GM21723 (cell line): ENCODE measurements around the gene DHRS4.
A peak's percentile ranks its signal among the peaks of the same experiment; 100 is the strongest.
"Not testable (repeated sequence)": the region's sequence is repeated elsewhere in the genome, so short reads cannot be mapped to it uniquely, and the experiment has no call there.

Experiments
- ATAC-seq: cut with Tn5 transposase; IDR thresholded peaks from one replicate; pipeline ENCODE4 v1.9.1; 2021; ENCODE audit warnings: mild to moderate bottlenecking, moderate library complexity; ENCODE audit not compliant: unreplicated experiment

The DHRS4 gene

GRCh38 chr14:23981951-23982813 lies 28.6 kb downstream of the DHRS4 start:
- ATAC-seq, result not testable (repeated sequence)

- ATAC-seq, result no peak
These were observed 31.5 kb downstream of the DHRS4 start for GRCh38 chr14:23984891-23985602.

GRCh38 chr14:23988223-23988606 lies 34.6 kb downstream of the DHRS4 start:
- peak; percentile 18 for ATAC-seq

GRCh38 chr14:23988607-23989363 lies 35.2 kb downstream of the DHRS4 start, which contains the start of gene DHRS4L2:
Gene DHRS4L2 (plus strand): TSS chr14:23988929. CDS start chr14:23988948, 19 bp downstream.
- ATAC-seq, result peak; percentile 93

- ATAC-seq, result peak; percentile 45
These were observed 36.3 kb downstream of the DHRS4 start for GRCh38 chr14:23989734-23990445.

- not testable (repeated sequence) for ATAC-seq
These were observed 37.4 kb downstream of the DHRS4 start for GRCh38 chr14:23990961-23991360.

GRCh38 chr14:23993042-23993441 lies 39.5 kb downstream of the DHRS4 start:
- not testable (repeated sequence) for ATAC-seq

- ATAC-seq, result not testable (repeated sequence)
These were observed 42.4 kb downstream of the DHRS4 start for GRCh38 chr14:23996009-23996408.

- not testable (repeated sequence) for ATAC-seq
These were observed 43.3 kb downstream of the DHRS4 start for GRCh38 chr14:23996825-23997224.

GRCh38 chr14:23999640-24000039 lies 46.1 kb downstream of the DHRS4 start:
- ATAC-seq, result not testable (repeated sequence)

GRCh38 chr14:24001078-24001477 lies 47.5 kb downstream of the DHRS4 start:
- not testable (repeated sequence) for ATAC-seq

GRCh38 chr14:24001679-24002078 lies 48.1 kb downstream of the DHRS4 start:
- not testable (repeated sequence) for ATAC-seq

- peak; percentile 53 for ATAC-seq
These were observed 52.9 kb downstream of the DHRS4 start for GRCh38 chr14:24006471-24006816.

GRCh38 chr14:24006817-24007652 lies 53.5 kb downstream of the DHRS4 start:
- ATAC-seq, result peak; percentile 85

- no peak for ATAC-seq
These were observed 57.5 kb downstream of the DHRS4 start for GRCh38 chr14:24011051-24011450.

GRCh38 chr14:24012726-24013273 lies 59.2 kb downstream of the DHRS4 start:
- not testable (repeated sequence) for ATAC-seq

- no peak for ATAC-seq
These were observed 60.3 kb downstream of the DHRS4 start for GRCh38 chr14:24013654-24014514.

GRCh38 chr14:24015745-24016144 lies 62.2 kb downstream of the DHRS4 start:
- ATAC-seq, result not testable (repeated sequence)
